Fibroblast of lung (primary cell): ENCODE data around the gene CHST11.

Source experiments
- EZH2 ChIP-seq: IDR thresholded peaks from 2 replicates; pipeline ENCODE4 v1.5.1; 2012; ENCODE audit warnings: low read length, control low read depth, mild to moderate bottlenecking; ENCODE audit errors: missing control alignments
- TF ChIP-seq, protein P1 (sequence below), 2 donors: IDR thresholded peaks in 1 of 2; conservative IDR thresholded peaks in 1 of 2; 1 replicate in 1 of 2; 2 replicates in 1 of 2; pipeline ENCODE4 v1.5.1; 2011 to 2012; ENCODE audit warnings: low read length in 2 of 2, control low read depth in 1 of 2, inconsistent platforms in 1 of 2, low read depth in 1 of 2, mild to moderate bottlenecking in 1 of 2

DNA sequence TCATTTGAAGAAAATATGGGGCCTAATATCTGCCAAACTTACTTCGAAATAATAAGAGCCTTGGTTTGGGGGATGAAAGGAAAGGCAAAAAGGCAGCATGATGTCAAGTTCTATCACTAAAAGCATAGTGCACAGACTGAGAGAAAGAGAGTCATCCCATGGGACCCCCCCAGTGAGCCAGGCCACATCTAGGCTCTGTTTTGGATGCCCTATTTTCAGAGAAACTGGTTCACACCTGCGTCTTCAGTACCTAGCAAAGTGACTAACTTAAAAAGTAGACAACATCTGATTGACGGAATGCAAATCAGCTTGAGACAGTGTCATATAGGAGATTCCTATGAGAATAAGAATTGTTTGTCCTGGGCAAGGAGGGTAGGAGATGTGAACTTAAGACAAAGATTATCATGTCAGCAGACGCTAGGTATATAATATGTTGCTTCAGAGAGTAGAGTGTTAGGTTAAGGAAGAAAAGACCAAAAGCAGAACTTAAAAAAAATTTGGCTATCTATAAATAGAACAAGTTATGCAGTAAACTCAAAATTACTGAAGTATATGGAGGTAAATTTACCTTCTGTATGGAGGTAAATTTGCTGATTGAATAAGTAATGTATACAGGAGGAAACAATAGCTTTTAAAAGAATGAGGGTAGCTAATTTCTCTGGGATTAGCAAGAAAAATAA lies 353.1 kb downstream of the CHST11 start:
- TF ChIP-seq, protein P1, sequence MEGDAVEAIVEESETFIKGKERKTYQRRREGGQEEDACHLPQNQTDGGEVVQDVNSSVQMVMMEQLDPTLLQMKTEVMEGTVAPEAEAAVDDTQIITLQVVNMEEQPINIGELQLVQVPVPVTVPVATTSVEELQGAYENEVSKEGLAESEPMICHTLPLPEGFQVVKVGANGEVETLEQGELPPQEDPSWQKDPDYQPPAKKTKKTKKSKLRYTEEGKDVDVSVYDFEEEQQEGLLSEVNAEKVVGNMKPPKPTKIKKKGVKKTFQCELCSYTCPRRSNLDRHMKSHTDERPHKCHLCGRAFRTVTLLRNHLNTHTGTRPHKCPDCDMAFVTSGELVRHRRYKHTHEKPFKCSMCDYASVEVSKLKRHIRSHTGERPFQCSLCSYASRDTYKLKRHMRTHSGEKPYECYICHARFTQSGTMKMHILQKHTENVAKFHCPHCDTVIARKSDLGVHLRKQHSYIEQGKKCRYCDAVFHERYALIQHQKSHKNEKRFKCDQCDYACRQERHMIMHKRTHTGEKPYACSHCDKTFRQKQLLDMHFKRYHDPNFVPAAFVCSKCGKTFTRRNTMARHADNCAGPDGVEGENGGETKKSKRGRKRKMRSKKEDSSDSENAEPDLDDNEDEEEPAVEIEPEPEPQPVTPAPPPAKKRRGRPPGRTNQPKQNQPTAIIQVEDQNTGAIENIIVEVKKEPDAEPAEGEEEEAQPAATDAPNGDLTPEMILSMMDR (conservative IDR thresholded peaks at IDR 0.05 in 1 of 2, IDR thresholded peaks at IDR 0.05 in 1 of 2; ENCODE audit: low read depth in 1 of 2, low read length in 2 of 2), result no peak
- TF ChIP-seq EZH2, result no peak
